Measurements from ENCODE around the gene ADPRH.

The ADPRH gene

DNA sequence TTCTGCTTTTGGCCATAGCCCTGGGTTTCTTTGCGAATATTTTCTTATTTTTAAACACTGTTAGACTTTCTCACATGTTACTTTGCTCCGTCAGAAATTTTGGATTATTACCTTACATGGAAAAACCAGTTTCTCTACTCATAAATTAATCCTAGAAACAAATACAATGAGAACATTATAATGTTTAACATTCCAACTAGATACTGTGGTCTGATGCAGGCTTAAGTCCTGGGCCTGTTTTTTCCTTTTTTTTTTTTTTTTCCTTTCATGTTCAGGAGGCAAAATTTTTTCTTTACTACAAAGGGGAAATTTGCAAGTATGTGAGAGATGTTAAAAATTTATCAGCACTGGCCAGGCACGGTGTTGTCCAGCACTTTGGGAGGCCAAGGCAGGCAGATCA lies 52.2 kb downstream of the ADPRH start:
- DNase-seq, result no peak

DNA sequence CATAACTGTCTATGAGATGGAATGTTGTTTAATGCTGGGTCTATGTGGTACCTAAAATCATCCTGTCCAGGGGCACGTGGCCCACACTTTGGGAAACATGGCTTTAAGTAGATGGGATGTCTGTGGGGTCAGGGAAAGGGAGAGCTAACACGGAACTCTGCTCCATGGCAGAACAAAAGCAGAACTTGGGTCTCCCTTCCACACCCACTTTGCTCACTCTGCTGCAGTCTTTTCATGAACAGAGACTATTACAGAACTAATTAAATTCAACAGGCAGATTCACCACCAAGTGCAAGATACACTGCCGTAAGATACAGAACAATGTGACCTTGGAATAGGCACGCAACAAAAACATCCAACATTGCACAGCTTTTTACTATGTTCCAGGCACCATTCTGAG lies 52.9 kb downstream of the ADPRH start:
- no peak for DNase-seq

DNA sequence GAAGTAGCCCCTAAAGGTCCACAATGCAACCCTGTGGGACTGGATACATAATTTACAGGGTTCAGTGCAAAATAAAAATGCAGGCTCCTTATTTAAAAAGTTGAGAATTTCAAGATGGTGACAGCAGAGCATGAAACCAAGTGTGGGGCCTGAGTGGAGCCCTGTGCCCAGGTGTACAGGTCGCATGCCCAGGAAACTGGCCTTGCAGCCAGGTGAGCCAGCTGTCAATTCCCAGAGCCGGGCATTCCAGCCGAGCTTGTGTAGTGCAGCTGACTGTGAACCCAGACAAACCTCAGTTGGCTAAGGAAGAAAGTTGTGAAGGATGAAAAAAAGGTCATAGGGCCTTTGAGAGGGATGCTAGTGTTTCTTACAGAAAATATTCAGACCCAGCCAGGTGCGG lies 53.5 kb downstream of the ADPRH start:
- DNase-seq, result no peak

DNA sequence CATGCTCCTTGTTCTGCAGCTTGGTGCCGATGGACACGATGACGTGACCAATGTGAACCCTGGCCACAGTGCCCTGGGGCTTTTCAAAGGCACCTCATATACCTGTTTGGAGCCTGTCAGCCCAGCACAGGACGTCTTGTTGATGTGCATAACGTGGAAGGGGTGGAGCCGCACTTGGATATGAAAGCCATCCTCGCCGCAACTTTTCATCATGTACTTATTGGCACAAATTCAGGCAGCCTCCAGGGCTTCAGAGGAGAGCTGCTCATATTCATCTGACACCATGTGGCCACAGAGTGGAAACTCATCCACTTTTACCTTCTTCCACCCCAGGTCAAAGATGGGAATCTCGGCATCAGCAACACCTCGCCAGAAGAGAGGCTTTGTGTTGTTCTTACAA lies 56.4 kb downstream of the ADPRH start:
- DNase-seq, result no peak

DNA sequence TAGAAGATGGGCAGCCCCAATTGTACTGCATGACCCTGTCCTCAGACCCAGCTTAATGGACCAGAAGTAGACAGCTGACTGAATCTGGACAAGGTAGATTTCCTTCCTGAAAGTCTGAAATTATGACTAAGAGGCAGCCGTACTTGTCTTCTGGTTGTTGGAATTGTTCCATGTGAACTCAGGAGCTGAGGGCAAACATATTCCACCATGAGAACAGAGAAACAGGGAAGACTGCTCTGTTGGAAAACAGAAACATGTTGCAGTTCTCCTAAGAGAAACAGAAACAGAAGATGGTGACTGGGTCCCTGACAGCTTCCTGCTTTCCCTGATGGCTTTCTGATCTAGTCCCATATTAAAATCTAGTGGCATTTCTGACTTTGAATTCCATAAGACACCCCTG lies 57.0 kb downstream of the ADPRH start:
- no peak for DNase-seq

DNA sequence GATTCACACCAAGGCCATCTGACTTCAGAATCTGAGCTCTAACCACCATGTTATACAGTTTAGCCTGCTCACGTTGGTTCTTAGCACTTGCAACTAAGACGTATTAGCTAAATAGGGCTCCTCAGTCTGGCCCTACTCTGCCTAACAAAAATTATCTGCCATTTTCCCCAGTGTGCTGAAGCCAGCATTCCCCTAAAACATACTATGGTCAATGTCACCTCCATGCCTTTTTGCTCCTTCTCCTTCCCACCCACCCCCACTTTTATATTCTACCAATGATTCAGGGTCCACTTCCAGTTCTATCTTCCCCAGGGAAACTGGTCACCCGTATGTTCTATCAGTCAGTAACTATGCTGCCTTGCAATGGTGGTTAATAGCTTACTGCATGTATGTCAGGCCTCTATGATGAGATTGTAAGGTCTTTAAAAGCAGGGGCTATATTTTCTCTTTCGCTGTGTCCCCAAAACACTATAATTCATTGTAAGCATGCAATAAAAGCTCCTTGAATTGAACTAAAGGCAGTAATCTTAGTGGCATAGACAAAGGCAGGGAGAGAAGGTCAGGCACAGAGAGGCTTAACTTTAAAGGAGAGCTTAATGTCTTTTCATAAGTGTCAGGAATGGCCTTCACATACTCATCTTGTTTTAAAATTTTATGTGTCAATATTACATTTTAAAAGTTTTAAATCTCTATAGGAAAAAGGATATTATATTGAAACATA lies 57.8 kb downstream of the ADPRH start:
- no peak for DNase-seq

DNA sequence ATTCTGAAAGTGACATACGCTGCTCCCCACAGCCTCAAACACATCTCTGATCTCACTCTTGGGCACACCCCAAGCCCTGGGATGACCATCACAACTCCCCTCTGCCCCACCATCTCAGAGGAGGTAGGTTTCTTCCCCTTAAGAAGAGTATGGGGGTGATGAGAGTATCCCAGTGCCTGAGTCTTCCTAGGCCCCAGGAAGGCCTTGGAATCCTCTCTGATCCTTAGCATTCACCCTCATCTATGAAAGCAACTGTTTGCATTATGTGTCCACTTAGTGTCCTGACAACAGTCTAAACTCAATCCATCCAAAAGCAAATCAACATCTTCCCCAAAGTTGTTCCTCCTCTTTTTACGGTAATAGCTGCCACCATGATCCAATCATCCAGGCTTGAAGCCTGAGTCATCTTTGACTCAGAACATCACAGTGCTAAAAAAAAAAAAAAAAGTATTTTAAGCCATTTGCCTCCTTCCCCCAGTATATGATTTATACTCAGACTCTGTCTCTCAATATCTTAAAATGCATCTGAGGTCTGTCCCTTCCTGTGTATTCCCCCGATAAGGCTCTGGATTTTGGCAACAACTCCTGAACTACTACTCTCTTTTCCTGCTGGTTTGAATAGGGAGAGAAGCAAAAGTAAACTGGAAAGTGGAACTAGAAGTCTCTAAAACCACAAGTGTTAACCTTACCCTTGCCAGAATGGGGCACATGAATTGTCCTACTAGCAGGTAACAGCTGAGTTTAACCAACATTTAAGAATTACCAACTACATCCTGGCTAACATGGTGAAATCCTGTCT lies 58.6 kb downstream of the ADPRH start:
- DNase-seq, result no peak

Data from stimulated activated CD4-positive, alpha-beta T cell treated with anti-CD3 and anti-CD28 coated beads, Interleukin-4, amount 100 ng/mL, for 1 hour (primary cell).